Choroid plexus epithelial cell (primary cell): ENCODE results near the gene PTGFRN.

Source experiments
- DNase-seq: peaks from one replicate; pipeline ENCODE4 v3.0.0-alpha.2; 2010; ENCODE audit warnings: low read depth
- H3K4me3 ChIP-seq: 2 replicates; pipeline ENCODE4 v1.5.1; 2011; ENCODE audit warnings: low read depth, mild to moderate bottlenecking, control low read depth, low read length, moderate library complexity
- CTCF ChIP-seq: conservative IDR thresholded peaks from 2 replicates; pipeline ENCODE4 v1.5.1; 2011; ENCODE audit warnings: low read depth, mild to moderate bottlenecking, control low read depth, inconsistent platforms, low read length, moderate library complexity

The PTGFRN gene

GRCh38 chr1:117032266-117032665, 122.5 kb downstream of the PTGFRN start:
- H3K4me3 ChIP-seq = no peak overlapping the region
- TF ChIP-seq CTCF = no peak
- DNase-seq = no peak

- no peak overlapping the region for H3K4me3 ChIP-seq
- no peak for DNase-seq
- TF ChIP-seq CTCF = no peak
Observed at GRCh38 chr1:117032681-117033539, 123.2 kb downstream of the PTGFRN start.

GRCh38 chr1:117033772-117034171, 124.1 kb downstream of the PTGFRN start:
- no peak overlapping the region for H3K4me3 ChIP-seq
- DNase-seq = no peak
- no peak for TF ChIP-seq CTCF

GRCh38 chr1:117034791-117035290, 125.1 kb downstream of the PTGFRN start:
- H3K4me3 ChIP-seq = no peak overlapping the region
- no peak for DNase-seq
- TF ChIP-seq CTCF = no peak

GRCh38 chr1:117036018-117036461, 126.3 kb downstream of the PTGFRN start:
- no peak for DNase-seq
- no peak overlapping the region for H3K4me3 ChIP-seq
- no peak for TF ChIP-seq CTCF

GRCh38 chr1:117037802-117038201, 128.1 kb downstream of the PTGFRN start:
- TF ChIP-seq CTCF = no peak
- DNase-seq = no peak

GRCh38 chr1:117038236-117038635, 128.5 kb downstream of the PTGFRN start:
- H3K4me3 ChIP-seq = no peak overlapping the region
- DNase-seq = no peak
- TF ChIP-seq CTCF = no peak

More at GRCh38 chr1:117037802-117038201, 128.1 kb downstream of the PTGFRN start:
- H3K4me3 ChIP-seq = no peak overlapping the region
